H9 (cell line): ENCODE data around the gene FAM210B. TPM values are rescaled to one million over a fixed set of nuclear protein-coding genes. Genes with fewer than 3 reads are reported as not detected.

ENCODE experiments used
- DNase-seq: peaks from one replicate; pipeline ENCODE4 v3.0.0-alpha.2; 2017
- H2AFZ ChIP-seq: one replicate; pipeline ENCODE4 v1.6.1; 2013; ENCODE audit warnings: mild to moderate bottlenecking, low read length, control low read depth, moderate library complexity
- H2AK5ac ChIP-seq: 2 replicates; pipeline ENCODE4 v1.6.1; 2013; ENCODE audit warnings: low read length, control low read depth, mixed read lengths; ENCODE audit not compliant: insufficient read length
- H2BK120ac ChIP-seq: one replicate; pipeline ENCODE4 v1.6.1; 2013; ENCODE audit warnings: low read depth, mild to moderate bottlenecking, low read length, control low read depth, inconsistent platforms; ENCODE audit not compliant: poor library complexity, severe bottlenecking
- H2BK12ac ChIP-seq: 2 replicates; pipeline ENCODE4 v1.6.1; 2013; ENCODE audit warnings: low read length, control low read depth, mixed read lengths, low read depth; ENCODE audit not compliant: insufficient read length
- H2BK15ac ChIP-seq: 2 replicates; pipeline ENCODE4 v1.6.1; 2013; ENCODE audit warnings: low read depth, low read length, control low read depth
- H2BK20ac ChIP-seq: one replicate; pipeline ENCODE4 v1.6.1; 2013; ENCODE audit warnings: low read depth, mild to moderate bottlenecking, low read length, control low read depth, inconsistent platforms; ENCODE audit not compliant: poor library complexity, severe bottlenecking
- H2BK5ac ChIP-seq: 2 replicates; pipeline ENCODE4 v1.6.1; 2013; ENCODE audit warnings: low read length, control low read depth, mixed read lengths; ENCODE audit not compliant: insufficient read length
- H3K14ac ChIP-seq: 2 replicates; pipeline ENCODE4 v1.6.1; 2013; ENCODE audit warnings: low read length, control low read depth; ENCODE audit not compliant: insufficient read depth
- H3K18ac ChIP-seq: 2 replicates; pipeline ENCODE4 v1.6.1; 2013; ENCODE audit warnings: low read depth, mild to moderate bottlenecking, mixed read lengths, low read length, control low read depth; ENCODE audit not compliant: insufficient read length
- H3K23ac ChIP-seq: 2 replicates; pipeline ENCODE4 v1.6.1; 2013; ENCODE audit warnings: low read length, control low read depth, mixed read lengths, low read depth; ENCODE audit not compliant: insufficient read length
- H3K23me2 ChIP-seq: 2 replicates; pipeline ENCODE4 v1.6.1; 2013; ENCODE audit warnings: low read depth, mild to moderate bottlenecking, mixed read lengths, low read length, control low read depth; ENCODE audit not compliant: insufficient read length, poor library complexity, severe bottlenecking
- H3K27ac ChIP-seq: 2 replicates; pipeline ENCODE4 v1.5.1; 2013; ENCODE audit warnings: low read length, control low read depth, mixed read lengths, low read depth; ENCODE audit not compliant: insufficient read length
- H3K27me3 ChIP-seq: 2 replicates; pipeline ENCODE4 v1.6.1; 2013; ENCODE audit warnings: low read length, control low read depth, inconsistent platforms; ENCODE audit not compliant: insufficient read depth
- H3K4ac ChIP-seq: 2 replicates; pipeline ENCODE4 v1.6.1; 2013; ENCODE audit warnings: low read depth, mild to moderate bottlenecking, control low read depth, inconsistent platforms, low read length, moderate library complexity
- H3K4me1 ChIP-seq: 2 replicates; pipeline ENCODE4 v1.6.1; 2013; ENCODE audit warnings: low read length, control low read depth, inconsistent platforms; ENCODE audit not compliant: insufficient read depth
- H3K4me2 ChIP-seq: 2 replicates; pipeline ENCODE4 v1.6.1; 2013; ENCODE audit warnings: low read length, control low read depth, mixed read lengths; ENCODE audit not compliant: insufficient read length, insufficient read depth
- H3K56ac ChIP-seq: 2 replicates; pipeline ENCODE4 v1.6.1; 2013; ENCODE audit warnings: low read depth, mild to moderate bottlenecking, mixed read lengths, low read length, control low read depth; ENCODE audit not compliant: insufficient read length
- H3K79me1 ChIP-seq: 2 replicates; pipeline ENCODE4 v1.6.1; 2013; ENCODE audit warnings: low read depth, mild to moderate bottlenecking, moderate library complexity, low read length, control low read depth, inconsistent platforms; ENCODE audit not compliant: insufficient read depth, poor library complexity, severe bottlenecking
- H3K79me2 ChIP-seq: 2 replicates; pipeline ENCODE4 v1.6.1; 2013; ENCODE audit warnings: low read length, control low read depth, inconsistent platforms; ENCODE audit not compliant: insufficient read depth
- H3K9ac ChIP-seq: 2 replicates; pipeline ENCODE4 v1.6.1; 2013; ENCODE audit warnings: low read length, control low read depth, mixed read lengths; ENCODE audit not compliant: insufficient read length; ENCODE audit errors: extremely low read depth
- H3K9me3 ChIP-seq: one replicate; pipeline ENCODE4 v1.6.1; 2013; ENCODE audit warnings: low read depth, low read length, inconsistent platforms; ENCODE audit not compliant: control insufficient read depth
- H3T11ph ChIP-seq: one replicate; pipeline ENCODE4 v1.6.1; 2013; ENCODE audit warnings: mild to moderate bottlenecking, low read length, control low read depth, inconsistent platforms
- H4K20me1 ChIP-seq: one replicate; pipeline ENCODE4 v1.6.1; 2013; ENCODE audit not compliant: control insufficient read depth, insufficient read length, insufficient read depth
- H4K5ac ChIP-seq: 2 replicates; pipeline ENCODE4 v1.6.1; 2013; ENCODE audit warnings: low read depth, mild to moderate bottlenecking, mixed read lengths, low read length, control low read depth; ENCODE audit not compliant: insufficient read length
- H4K8ac ChIP-seq: replicated peaks from 2 replicates; pipeline ENCODE4 v1.6.1; 2013; ENCODE audit warnings: low read length, control low read depth, mixed read lengths, low read depth; ENCODE audit not compliant: insufficient read length
- H4K91ac ChIP-seq: 2 replicates; pipeline ENCODE4 v1.6.1; 2013; ENCODE audit warnings: low read depth, mild to moderate bottlenecking, moderate library complexity, mixed read lengths, low read length, control low read depth; ENCODE audit not compliant: insufficient read length
- H3K27ac Mint-ChIP-seq, 3 experiments: 2 replicates in 2 of 3; 3 replicates in 1 of 3; pipeline ENCODE4 v1.8.0; 2020 to 2021; ENCODE audit warnings: mixed read lengths in 3 of 3, mild to moderate bottlenecking in 1 of 3, moderate library complexity in 1 of 3
- H3K27me3 Mint-ChIP-seq: 2 replicates; pipeline ENCODE4 v1.8.0; 2021; ENCODE audit warnings: low read depth, mild to moderate bottlenecking, moderate library complexity, mixed read lengths
- H3K36me3 Mint-ChIP-seq, 3 experiments: 2 replicates in 2 of 3; 3 replicates in 1 of 3; pipeline ENCODE4 v1.8.0; 2020 to 2021; ENCODE audit warnings: low read depth in 3 of 3, mixed read lengths in 3 of 3; ENCODE audit not compliant: insufficient read depth in 1 of 3
- H3K4me1 Mint-ChIP-seq, 2 experiments: 2 replicates each; pipeline ENCODE4 v1.8.0; 2020; ENCODE audit warnings: mixed read lengths in 2 of 2
- H3K4me3 Mint-ChIP-seq, 2 experiments: 2 replicates in 1 of 2; 3 replicates in 1 of 2; pipeline ENCODE4 v1.8.0; 2020 to 2021; ENCODE audit warnings: mild to moderate bottlenecking in 2 of 2, mixed read lengths in 2 of 2, moderate library complexity in 1 of 2
- H3K9me3 Mint-ChIP-seq, 2 experiments: 2 replicates in 1 of 2; 3 replicates in 1 of 2; pipeline ENCODE4 v1.8.0; 2020; ENCODE audit warnings: mild to moderate bottlenecking in 2 of 2, mixed read lengths in 2 of 2, moderate library complexity in 1 of 2
- CTCF ChIP-seq: fragments of 200-600 bp; sonication (generic); conservative IDR thresholded peaks from 3 replicates; pipeline ENCODE4 v1.8.0; 2021; ENCODE audit warnings: antibody characterized with exemption, mild to moderate bottlenecking
- WGBS: extraction: QIAGEN DNeasy Blood & Tissue Kit; methylation state at CpG from one replicate; pipeline ENCODE4 v1.1.7; 2013; ENCODE audit warnings: missing lambda C conversion rate, low lambda C conversion rate, mixed read lengths; ENCODE audit not compliant: insufficient read length; ENCODE audit errors: extremely low coverage; 5-methylcytosine and 5-hydroxymethylcytosine counted together
- total RNA-seq: library from RNA; stranded (reverse); gene quantifications from 2 replicates; pipeline ENCODE4 v1.2.1, GENCODE V29; 2021

Gene FAM210B
- total RNA-seq, 1 experiment from 2014 or later: 24.2 TPM

- no peak for TF ChIP-seq CTCF
- DNase-seq: no peak
- Mint-ChIP-seq H3K4me3 (no peak overlapping the region), H3K27ac (no peak overlapping the region), H3K36me3 (peaks cover 22 to 74% (median 42%) of the 10 kb centered on the region in 3 experiments), H3K9me3 (no peaks in the 10 kb centered on the region), H3K27me3 (no peaks in the 10 kb centered on the region), H3K4me1 (no peaks in the 10 kb centered on the region)
- Histone ChIP-seq H2BK20ac (no peak overlapping the region), H2AK5ac (no peak overlapping the region), H3K14ac (no peak overlapping the region), H4K8ac (no peak overlapping the region), H4K91ac (no peak overlapping the region), H3K79me1 (no peaks in the 10 kb centered on the region), H3K27me3 (no peaks in the 10 kb centered on the region), H3K4me1 (no peaks in the 10 kb centered on the region), H3K27ac (no peak overlapping the region), H3K23me2 (no peaks in the 10 kb centered on the region), H3K56ac (no peak overlapping the region), H2BK12ac (no peak overlapping the region), H2BK5ac (no peak overlapping the region), H3K4ac (no peak overlapping the region), H3K79me2 (peaks cover 1% of the 10 kb centered on the region; the same call in 1 of the 2 replicates), H3T11ph (no peak overlapping the region), H2BK120ac (no peak overlapping the region), H4K5ac (no peak overlapping the region), H3K18ac (no peak overlapping the region), H3K4me2 (no peak overlapping the region), H2BK15ac (no peak overlapping the region), H3K9ac (no peak overlapping the region), H3K9me3 (no peaks in the 10 kb centered on the region), H4K20me1 (no peaks in the 10 kb centered on the region), H3K23ac (no peak overlapping the region), H2AFZ (no peak overlapping the region)
- no CpG with 5 or more reads among the region's 4 CpGs for WGBS
Measured at GRCh38 chr20:56369179-56369578, 10.4 kb downstream of the FAM210B start.
